Smooth muscle cell (in vitro differentiated cells): Measurements from ENCODE around the gene DAPL1. TPM values are rescaled to one million over a fixed set of nuclear protein-coding genes. Genes with fewer than 3 reads are reported as not detected.
"Not testable (repeated sequence)": the region's sequence is repeated elsewhere in the genome, so short reads cannot be mapped to it uniquely, and the experiment has no call there.

Experiments used
- DNase-seq: peaks from one replicate; lab custom pipeline; 2025; ENCODE audit not compliant: unreplicated experiment; lab: John Stamatoyannopoulos, UW
- H2AFZ ChIP-seq: fragments of 200-600 bp; sonication (generic); 2 replicates; pipeline ENCODE4 v1.6.0; 2016; ENCODE audit warnings: antibody characterized with exemption, low read depth, mild to moderate bottlenecking
- H3F3A ChIP-seq: fragments of 200-600 bp; sonication (generic); 2 replicates; pipeline ENCODE4 v1.6.0; 2017; ENCODE audit warnings: antibody characterized with exemption, low read depth
- H3K27ac ChIP-seq: fragments of 200-600 bp; sonication (generic); 2 replicates; pipeline ENCODE4 v1.5.1; 2016; ENCODE audit warnings: low read depth, mild to moderate bottlenecking
- H3K27me3 ChIP-seq: fragments of 200-600 bp; sonication (generic); 2 replicates; pipeline ENCODE4 v1.6.1; 2016; ENCODE audit warnings: low read depth, mild to moderate bottlenecking
- H3K36me3 ChIP-seq: fragments of 200-600 bp; sonication (generic); 2 replicates; pipeline ENCODE4 v1.5.1; 2016; ENCODE audit warnings: low read depth
- H3K4me1 ChIP-seq: fragments of 200-600 bp; sonication (generic); 2 replicates; pipeline ENCODE4 v1.5.1; 2016; ENCODE audit warnings: low read depth
- H3K4me2 ChIP-seq: fragments of 200-600 bp; sonication (generic); 2 replicates; pipeline ENCODE4 v1.6.0; 2016; ENCODE audit warnings: mild to moderate bottlenecking
- H3K4me3 ChIP-seq: fragments of 200-600 bp; sonication (generic); 2 replicates; pipeline ENCODE4 v1.5.1; 2016; ENCODE audit warnings: mild to moderate bottlenecking
- H3K79me2 ChIP-seq: fragments of 200-600 bp; sonication (generic); 2 replicates; pipeline ENCODE4 v1.6.0; 2016; ENCODE audit warnings: low read depth, mild to moderate bottlenecking
- H3K9ac ChIP-seq: fragments of 200-600 bp; sonication (generic); 2 replicates; pipeline ENCODE4 v1.6.0; 2016; ENCODE audit warnings: low read depth
- H3K9me3 ChIP-seq: fragments of 200-600 bp; sonication (generic); replicated peaks from 2 replicates; pipeline ENCODE4 v1.5.1; 2016; ENCODE audit warnings: low read depth
- H4K20me1 ChIP-seq: fragments of 200-600 bp; sonication (generic); 2 replicates; pipeline ENCODE4 v1.6.0; 2016; ENCODE audit warnings: low read depth
- CTCF ChIP-seq: fragments of 200-600 bp; sonication (generic); IDR thresholded peaks from 2 replicates; pipeline ENCODE4 v1.5.1; 2017; ENCODE audit warnings: borderline replicate concordance, mild to moderate bottlenecking, antibody characterized with exemption; ENCODE audit not compliant: insufficient read depth, poor library complexity, severe bottlenecking
- WGBS: methylation state at CpG from one replicate; pipeline ENCODE4 v1.1.7; 2016; ENCODE audit warnings: low lambda C conversion rate; 5-methylcytosine and 5-hydroxymethylcytosine counted together
- polyA plus RNA-seq: library from polyadenylated mRNA; unstranded; fragments of >200 nt; fragmentation: Nextera tagmentation; extraction: Ambion mirVana; gene quantifications from 2 replicates; pipeline ENCODE4 v1.2.1, GENCODE V29; 2016
- total RNA-seq: library from RNA; depleted of rRNA; stranded (reverse); fragments of >200 nt; gene quantifications from 2 replicates; pipeline ENCODE4 v1.2.3, GENCODE V29; 2014

DAPL1 gene
- total and polyA plus RNA-seq, 2 experiments from 2014 or later: not detected

GRCh38 chr2:158845444-158845843, 50.3 kb downstream of the DAPL1 start:
- Histone ChIP-seq H3K4me1 (peaks cover 9% of the 10 kb centered on the region), H3K36me3 (no peaks in the 10 kb centered on the region), H3K27ac (no peak overlapping the region), H3F3A (peaks cover 11% of the 10 kb centered on the region), H4K20me1 (no peaks in the 10 kb centered on the region), H3K4me3 (no peak overlapping the region), H3K27me3 (no peaks in the 10 kb centered on the region), H3K4me2 (peak overlapping the region; percentile 3), H3K9me3 (no peaks in the 10 kb centered on the region), H2AFZ (no peak overlapping the region), H3K79me2 (no peaks in the 10 kb centered on the region), H3K9ac (no peak overlapping the region)
- TF ChIP-seq CTCF: no peak
- DNase-seq: no peak

- H3K9me3 ChIP-seq: no peaks in the 10 kb centered on the region
- DNase-seq: no peak
- H3F3A ChIP-seq: peaks cover 11% of the 10 kb centered on the region
- no peak overlapping the region for H2AFZ ChIP-seq
- H3K27ac ChIP-seq: no peak overlapping the region
- TF ChIP-seq CTCF: no peak
- H4K20me1 ChIP-seq: no peaks in the 10 kb centered on the region
- H3K4me2 ChIP-seq: peak overlapping the region; percentile 3
- H3K36me3 ChIP-seq: no peaks in the 10 kb centered on the region
- no peaks in the 10 kb centered on the region for H3K27me3 ChIP-seq
- no peaks in the 10 kb centered on the region for H3K79me2 ChIP-seq
- peaks cover 9% of the 10 kb centered on the region for H3K4me1 ChIP-seq
- no peak overlapping the region for H3K4me3 ChIP-seq
- no peak overlapping the region for H3K9ac ChIP-seq
- 6% methylated on average over 3 of the region's 3 CpGs for WGBS
Observed at GRCh38 chr2:158845859-158846258, 50.7 kb downstream of the DAPL1 start.

- not testable (repeated sequence) for H3K36me3 ChIP-seq, H3F3A ChIP-seq, H3K27ac ChIP-seq, H4K20me1 ChIP-seq, H2AFZ ChIP-seq, H3K4me3 ChIP-seq, H3K27me3 ChIP-seq, H3K4me2 ChIP-seq, H3K4me1 ChIP-seq, H3K79me2 ChIP-seq, H3K9ac ChIP-seq, DNase-seq, H3K9me3 ChIP-seq
- 78% methylated on average over 2 of the region's 2 CpGs for WGBS
Observed at GRCh38 chr2:158847526-158847925, 52.4 kb downstream of the DAPL1 start.

- not testable (repeated sequence) for H3K9ac ChIP-seq, H3K9me3 ChIP-seq, H3K36me3 ChIP-seq, H3K27me3 ChIP-seq, DNase-seq, H2AFZ ChIP-seq, H3K4me2 ChIP-seq, H3K4me3 ChIP-seq, H3K4me1 ChIP-seq, H4K20me1 ChIP-seq, H3K79me2 ChIP-seq, H3K27ac ChIP-seq, H3F3A ChIP-seq
- 71% methylated on average over 22 of the region's 22 CpGs for WGBS
- TF ChIP-seq CTCF: peak; percentile 17
Observed at GRCh38 chr2:158848031-158848970, 53.2 kb downstream of the DAPL1 start.

- H3K4me1 ChIP-seq, H3K27ac ChIP-seq, H3K79me2 ChIP-seq, H4K20me1 ChIP-seq, H3F3A ChIP-seq, H2AFZ ChIP-seq, H3K27me3 ChIP-seq, H3K36me3 ChIP-seq, DNase-seq, H3K4me2 ChIP-seq, H3K9me3 ChIP-seq, H3K9ac ChIP-seq, H3K4me3 ChIP-seq: not testable (repeated sequence)
- WGBS: 93% methylated on average over 9 of the region's 9 CpGs
Observed at GRCh38 chr2:158860179-158860578, 65.1 kb downstream of the DAPL1 start.

- not testable (repeated sequence) for H3K36me3 ChIP-seq, H2AFZ ChIP-seq, H3F3A ChIP-seq, H3K79me2 ChIP-seq, H3K9me3 ChIP-seq, H3K27ac ChIP-seq, H3K4me2 ChIP-seq, H3K9ac ChIP-seq, DNase-seq, H3K4me3 ChIP-seq, H3K27me3 ChIP-seq, H3K4me1 ChIP-seq, H4K20me1 ChIP-seq
- WGBS: 96% methylated on average over 10 of the region's 10 CpGs
Observed at GRCh38 chr2:158861626-158862025, 66.5 kb downstream of the DAPL1 start.
